HUES64 (cell line): ENCODE data around the gene CTNNA3.
"Not testable (repeated sequence)": the region's sequence is repeated elsewhere in the genome, so short reads cannot be mapped to it uniquely, and the experiment has no call there.

Experiments used
- H3K27ac ChIP-seq: 2 replicates; pipeline ENCODE4 v1.7.0; 2013; ENCODE audit warnings: low read depth, low read length, inconsistent platforms
- H3K27me3 ChIP-seq: 2 replicates; pipeline ENCODE4 v1.6.1; 2013; ENCODE audit warnings: mild to moderate bottlenecking, low read length; ENCODE audit not compliant: insufficient read depth
- H3K36me3 ChIP-seq: 2 replicates; pipeline ENCODE4 v1.6.1; 2013; ENCODE audit warnings: mild to moderate bottlenecking, low read length; ENCODE audit not compliant: insufficient read depth
- H3K4me1 ChIP-seq: 2 replicates; pipeline ENCODE4 v1.6.1; 2013; ENCODE audit warnings: mild to moderate bottlenecking, low read length, moderate library complexity; ENCODE audit not compliant: insufficient read depth
- H3K4me3 ChIP-seq: 2 replicates; pipeline ENCODE4 v1.5.1; 2013; ENCODE audit warnings: mild to moderate bottlenecking, low read length, moderate library complexity
- H3K9ac ChIP-seq: 2 replicates; pipeline ENCODE4 v1.6.1; 2013; ENCODE audit warnings: mild to moderate bottlenecking, low read depth, low read length
- H3K9me3 ChIP-seq: 2 replicates; pipeline ENCODE4 v1.6.1; 2013; ENCODE audit warnings: low read depth, low read length; ENCODE audit not compliant: insufficient read depth
- WGBS: fragments of 150-250, 120-280 bp; methylation state at CpG from one replicate; pipeline ENCODE4 v1.1.7; 2013; ENCODE audit warnings: missing lambda C conversion rate; 5-methylcytosine and 5-hydroxymethylcytosine counted together

The CTNNA3 gene

DNA sequence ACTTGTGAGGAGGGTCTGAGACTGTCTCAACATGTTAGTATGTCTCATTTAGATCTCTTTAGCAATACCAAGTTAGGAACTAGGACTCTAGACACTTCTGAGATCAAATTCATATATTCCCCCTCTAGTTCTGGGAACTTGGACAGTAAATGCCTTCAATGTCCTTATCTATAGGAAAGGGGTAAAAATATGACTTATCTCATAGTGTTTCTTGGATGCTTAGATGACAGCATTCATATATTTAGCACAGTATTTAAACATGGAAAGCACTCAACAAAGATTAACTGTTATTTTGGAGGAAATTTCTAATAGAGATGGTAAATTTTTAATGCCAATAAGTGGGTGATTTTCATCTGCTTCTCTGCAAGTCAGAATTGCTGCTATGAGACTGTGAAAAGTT lies 154.6 kb downstream of the CTNNA3 start:
- Histone ChIP-seq H3K9me3 (no peaks in the 10 kb centered on the region), H3K4me3 (no peak overlapping the region), H3K27me3 (no peaks in the 10 kb centered on the region), H3K27ac (no peak overlapping the region), H3K36me3 (no peaks in the 10 kb centered on the region), H3K4me1 (no peaks in the 10 kb centered on the region), H3K9ac (no peak overlapping the region)

DNA sequence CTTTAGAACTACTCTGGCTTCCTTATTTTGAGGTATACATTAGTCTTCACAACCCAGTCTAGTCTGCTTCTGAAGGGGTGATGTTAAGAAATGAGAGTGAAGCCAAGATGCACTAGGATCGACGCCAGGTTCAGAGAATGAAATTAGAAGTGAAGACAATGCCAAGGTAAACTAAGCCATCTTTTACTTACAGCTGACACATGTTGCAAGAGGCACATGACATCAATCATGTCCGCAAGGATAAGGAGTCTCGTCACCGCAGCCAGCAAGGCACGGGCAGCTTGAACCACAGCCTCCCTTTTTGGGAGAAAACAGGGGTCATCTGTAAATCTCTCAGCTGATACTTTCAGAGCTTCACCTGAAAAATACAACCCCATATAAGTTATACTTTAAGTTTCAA lies 156.7 kb downstream of the CTNNA3 start:
- no peaks in the 10 kb centered on the region for H3K36me3 ChIP-seq
- 93% methylated on average over 6 of the region's 6 CpGs for WGBS
- no peaks in the 10 kb centered on the region for H3K4me1 ChIP-seq
- no peak overlapping the region for H3K9ac ChIP-seq
- H3K27me3 ChIP-seq = no peaks in the 10 kb centered on the region
- H3K4me3 ChIP-seq = no peak overlapping the region
- no peak overlapping the region for H3K27ac ChIP-seq
- no peaks in the 10 kb centered on the region for H3K9me3 ChIP-seq

DNA sequence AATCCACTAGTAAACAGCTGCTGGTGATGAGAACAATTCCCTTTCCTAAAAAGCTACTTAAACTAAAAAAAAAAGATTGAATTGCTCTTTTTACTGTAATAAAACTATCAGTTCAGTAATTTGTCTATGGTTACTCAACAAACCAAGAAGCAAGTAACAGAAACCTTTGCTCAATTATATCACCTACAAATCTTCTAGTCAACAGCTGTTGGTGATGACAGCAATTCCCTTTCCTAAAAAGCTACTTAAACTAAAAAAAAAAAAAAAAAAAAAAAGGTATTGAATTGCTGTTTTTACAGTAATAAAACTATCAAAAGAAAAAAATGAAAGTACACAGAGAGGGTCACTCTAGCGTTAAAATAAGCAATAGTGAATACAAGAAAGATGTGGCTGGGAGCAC lies 158.1 kb downstream of the CTNNA3 start:
- H3K9ac ChIP-seq = no peak overlapping the region
- H3K27ac ChIP-seq = no peak overlapping the region
- H3K4me1 ChIP-seq = no peaks in the 10 kb centered on the region
- no peaks in the 10 kb centered on the region for H3K27me3 ChIP-seq
- 83% methylated on average over 1 of the region's 1 CpG for WGBS
- H3K4me3 ChIP-seq = no peak overlapping the region
- no peaks in the 10 kb centered on the region for H3K9me3 ChIP-seq
- H3K36me3 ChIP-seq = no peaks in the 10 kb centered on the region

DNA sequence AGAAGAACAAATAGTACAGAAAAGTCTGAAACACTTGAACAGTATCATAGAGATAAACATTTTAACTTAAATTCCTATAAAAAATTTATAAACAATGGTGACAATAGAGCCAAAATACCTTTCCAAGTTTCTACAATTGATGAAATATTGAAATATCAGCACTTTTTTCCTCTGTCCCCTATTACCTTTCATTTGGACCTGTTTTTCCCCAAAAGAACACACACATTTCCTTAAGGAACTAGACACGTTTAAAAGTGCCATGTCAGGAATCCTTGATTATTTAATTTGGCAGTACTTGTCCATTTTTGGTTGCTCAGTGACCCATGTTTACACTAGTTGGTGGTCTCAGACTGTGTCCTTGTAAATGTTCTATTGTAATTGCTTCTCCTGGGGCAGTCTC lies 162.6 kb downstream of the CTNNA3 start:
- Histone ChIP-seq H3K9ac (no peak overlapping the region), H3K27me3 (no peaks in the 10 kb centered on the region)
- WGBS = 97% methylated on average over 1 of the region's 1 CpG

DNA sequence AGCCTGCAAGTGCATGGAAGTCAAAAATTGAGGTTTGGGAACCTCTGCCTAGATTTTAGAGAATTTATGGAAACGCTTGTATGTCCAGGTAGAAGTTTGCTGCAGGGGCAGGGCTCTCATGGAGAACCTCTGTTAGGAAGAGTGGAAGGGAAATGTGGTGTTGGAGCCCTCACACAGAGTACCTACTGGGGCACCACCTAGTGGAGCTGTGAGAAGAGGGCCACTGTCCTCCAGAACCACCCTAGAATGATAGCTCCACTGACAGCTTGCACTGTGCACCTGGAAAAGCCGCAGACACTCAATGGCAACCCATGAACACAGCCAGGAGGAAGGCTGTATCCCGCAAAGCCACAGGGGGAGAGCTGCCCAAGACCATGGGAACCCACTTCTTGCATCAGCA lies 165.0 kb downstream of the CTNNA3 start:
- H3K27me3 ChIP-seq, H3K4me1 ChIP-seq, H3K9ac ChIP-seq, H3K36me3 ChIP-seq, H3K9me3 ChIP-seq, H3K27ac ChIP-seq, H3K4me3 ChIP-seq: not testable (repeated sequence)
- WGBS = 92% methylated on average over 3 of the region's 3 CpGs

More for the DNA sequence above, 162.6 kb downstream of the CTNNA3 start:
- Histone ChIP-seq H3K27ac (no peak overlapping the region), H3K9me3 (no peaks in the 10 kb centered on the region), H3K4me1 (no peaks in the 10 kb centered on the region), H3K36me3 (no peaks in the 10 kb centered on the region), H3K4me3 (no peak overlapping the region)

DNA sequence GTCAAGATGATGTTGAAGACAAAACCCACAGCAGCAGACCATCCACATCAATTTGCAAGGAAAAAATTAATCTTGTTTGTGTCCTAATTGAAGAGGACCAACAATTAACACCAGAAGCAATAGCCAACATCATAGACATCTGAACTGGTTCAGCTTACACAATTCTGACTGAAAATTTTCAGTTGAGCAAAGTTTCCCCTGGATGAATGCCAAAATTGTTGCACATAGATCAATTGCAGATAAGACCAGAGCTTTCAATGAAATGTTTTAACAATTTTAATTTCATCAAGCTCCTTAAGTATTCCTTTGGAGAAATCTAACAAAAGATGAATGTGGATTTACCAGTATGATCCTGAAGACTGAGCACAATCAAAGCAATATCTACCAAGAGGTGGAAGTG lies 168.6 kb downstream of the CTNNA3 start:
- Histone ChIP-seq H3K27me3 (no peaks in the 10 kb centered on the region), H3K4me1 (no peaks in the 10 kb centered on the region), H3K9ac (no peak overlapping the region), H3K27ac (no peak overlapping the region), H3K36me3 (no peaks in the 10 kb centered on the region), H3K9me3 (no peaks in the 10 kb centered on the region), H3K4me3 (no peak overlapping the region)

DNA sequence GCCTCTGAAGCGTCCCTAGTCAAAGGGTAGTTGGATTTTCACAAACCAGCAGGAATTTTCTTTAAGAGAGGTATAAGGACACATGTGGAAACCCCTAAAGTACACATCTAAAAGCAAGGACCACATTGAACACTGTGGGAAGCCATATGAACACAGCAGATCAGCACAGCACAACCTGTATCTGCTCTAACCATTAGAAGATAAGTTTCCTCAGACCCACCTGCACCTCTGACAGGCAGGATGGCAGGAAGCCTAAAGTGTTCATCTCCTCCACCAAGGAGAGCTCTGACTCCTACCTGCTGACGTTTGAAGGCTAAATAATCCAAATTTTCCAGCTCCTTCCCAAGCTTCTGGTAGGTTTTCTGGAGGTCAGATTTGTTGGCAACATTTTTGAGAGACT lies 174.4 kb downstream of the CTNNA3 start:
- H3K27me3 ChIP-seq = no peaks in the 10 kb centered on the region
- no peaks in the 10 kb centered on the region for H3K9me3 ChIP-seq
- H3K27ac ChIP-seq = no peak overlapping the region
- H3K4me3 ChIP-seq = no peak overlapping the region
- H3K4me1 ChIP-seq = no peaks in the 10 kb centered on the region
- WGBS = 69% methylated on average over 1 of the region's 2 CpGs
- H3K9ac ChIP-seq = no peak overlapping the region
- H3K36me3 ChIP-seq = no peaks in the 10 kb centered on the region

DNA sequence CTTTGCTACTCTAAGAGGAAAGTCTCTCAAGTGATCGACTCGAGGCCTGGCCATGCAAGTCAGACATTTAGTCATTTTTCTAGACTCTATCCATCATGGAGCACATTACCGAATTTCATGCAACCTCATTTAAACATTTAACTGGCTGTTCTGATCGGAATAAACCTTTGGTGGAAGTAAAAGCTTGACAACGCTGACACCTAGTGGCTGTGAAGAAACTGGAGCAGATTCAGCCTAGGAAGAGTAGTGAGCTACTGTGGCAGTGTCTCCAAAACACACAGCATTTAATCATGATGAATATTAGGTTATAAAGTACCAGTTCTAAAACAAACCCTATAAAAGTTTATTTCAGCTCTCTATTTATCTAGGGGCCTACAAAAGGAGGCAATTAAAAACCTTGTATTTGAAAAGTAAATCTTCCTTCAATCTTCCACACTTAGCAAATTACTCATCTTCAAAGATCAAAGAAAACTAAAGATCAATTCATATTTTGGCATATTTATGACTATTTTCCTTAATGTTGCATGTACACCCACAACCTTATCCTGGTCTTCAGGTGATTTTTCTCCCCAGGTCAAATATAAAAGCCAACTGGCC lies 175.0 kb downstream of the CTNNA3 start:
- no peaks in the 10 kb centered on the region for H3K36me3 ChIP-seq
- H3K9ac ChIP-seq = no peak overlapping the region
- WGBS = 26% methylated on average over 5 of the region's 5 CpGs
- no peaks in the 10 kb centered on the region for H3K4me1 ChIP-seq
- H3K27me3 ChIP-seq = no peaks in the 10 kb centered on the region
- no peak overlapping the region for H3K27ac ChIP-seq
- no peaks in the 10 kb centered on the region for H3K9me3 ChIP-seq
- H3K4me3 ChIP-seq = no peak overlapping the region

DNA sequence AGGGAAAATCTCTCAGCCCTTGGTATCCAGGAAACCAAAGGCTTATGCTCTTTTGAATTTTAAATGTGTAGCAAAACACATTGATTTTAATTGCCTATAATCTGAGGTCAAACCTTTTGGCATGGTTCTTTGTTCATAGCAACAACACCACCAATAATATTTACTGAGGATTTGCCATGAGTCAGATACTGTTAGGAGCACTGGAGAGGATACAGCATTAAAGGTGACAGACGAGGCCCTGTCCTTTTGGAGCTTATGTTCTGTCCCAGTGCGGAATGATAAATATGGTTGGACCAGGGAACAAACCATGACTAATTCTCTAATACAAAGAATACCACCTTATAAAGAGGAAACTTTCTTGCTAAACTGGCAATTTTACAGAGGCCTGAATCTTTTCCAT lies 176.6 kb downstream of the CTNNA3 start:
- Histone ChIP-seq H3K4me1 (no peaks in the 10 kb centered on the region), H3K36me3 (no peaks in the 10 kb centered on the region), H3K27me3 (no peaks in the 10 kb centered on the region), H3K27ac (no peak overlapping the region), H3K9ac (no peak overlapping the region), H3K4me3 (no peak overlapping the region), H3K9me3 (no peaks in the 10 kb centered on the region)
- WGBS = 96% methylated on average over 2 of the region's 2 CpGs

DNA sequence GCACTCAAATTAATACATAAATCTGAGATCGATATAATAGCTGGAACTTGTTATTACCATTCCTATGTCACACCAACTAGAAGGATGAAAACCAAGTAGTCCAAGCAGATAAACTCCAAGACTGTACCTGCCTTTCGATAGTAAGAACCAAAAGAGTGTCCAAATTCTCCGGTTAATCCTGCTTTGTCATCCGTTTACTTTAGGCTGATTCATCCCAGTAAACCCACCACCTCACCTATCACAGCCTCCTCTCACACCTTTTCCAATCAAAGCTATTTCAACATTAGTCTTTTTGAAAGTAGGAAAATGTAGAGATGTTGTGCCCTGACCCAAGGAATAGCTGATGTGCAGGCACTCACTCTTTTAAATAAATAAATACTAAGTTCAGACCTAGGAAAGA lies 177.2 kb downstream of the CTNNA3 start:
- Histone ChIP-seq H3K9ac (no peak overlapping the region), H3K36me3 (no peaks in the 10 kb centered on the region), H3K9me3 (no peaks in the 10 kb centered on the region), H3K27ac (no peak overlapping the region), H3K27me3 (no peaks in the 10 kb centered on the region), H3K4me1 (no peaks in the 10 kb centered on the region), H3K4me3 (no peak overlapping the region)
- 94% methylated on average over 4 of the region's 4 CpGs for WGBS

DNA sequence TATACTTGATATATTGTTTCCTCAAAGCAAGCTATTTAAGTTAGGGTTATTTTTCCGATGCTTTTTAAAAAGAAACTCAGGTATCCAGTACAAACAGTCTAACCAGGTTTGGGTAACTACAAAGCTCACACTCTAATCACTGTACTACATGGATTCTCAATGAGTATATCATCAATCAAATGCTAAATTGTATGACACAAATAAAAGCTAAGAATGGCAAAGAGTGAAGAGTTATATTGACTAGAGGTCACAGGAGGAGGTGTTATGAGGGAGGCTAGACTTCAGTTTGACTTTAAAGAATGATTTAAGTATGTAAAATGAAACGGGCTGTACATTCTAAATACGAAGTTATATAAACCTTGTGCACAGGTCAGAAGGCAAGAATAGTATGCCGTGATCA lies 178.0 kb downstream of the CTNNA3 start:
- Histone ChIP-seq H3K9ac (no peak overlapping the region), H3K9me3 (no peaks in the 10 kb centered on the region), H3K27me3 (no peaks in the 10 kb centered on the region), H3K4me1 (no peaks in the 10 kb centered on the region), H3K36me3 (no peaks in the 10 kb centered on the region), H3K4me3 (no peak overlapping the region), H3K27ac (no peak overlapping the region)
- whole genome bisulfite sequencing = 98% methylated on average over 3 of the region's 4 CpGs

DNA sequence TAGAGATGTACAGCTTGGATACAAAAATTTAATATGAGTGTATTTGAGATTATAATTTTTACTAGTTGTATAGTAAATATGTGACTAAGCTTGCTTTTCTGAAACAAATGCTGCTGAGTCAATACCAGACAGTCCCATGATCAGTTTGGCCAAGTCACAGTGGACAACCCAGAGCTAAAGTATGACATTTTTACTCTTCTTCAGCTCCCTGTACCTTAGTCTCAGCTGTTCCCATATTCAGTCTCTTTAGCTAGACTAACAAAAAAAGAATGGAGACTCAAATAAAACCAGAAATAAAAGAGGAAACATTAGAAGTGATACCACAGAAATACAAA lies 189.3 kb downstream of the CTNNA3 start:
- Histone ChIP-seq H3K4me3 (no peak overlapping the region), H3K4me1 (no peaks in the 10 kb centered on the region), H3K27ac (no peak overlapping the region), H3K27me3 (no peaks in the 10 kb centered on the region), H3K36me3 (no peaks in the 10 kb centered on the region), H3K9me3 (no peaks in the 10 kb centered on the region), H3K9ac (no peak overlapping the region)
